HL-60 (cell line): ENCODE data around the gene CGB1.

Experiments used
- POLR2AphosphoS5 ChIP-seq: IDR thresholded peaks from 2 replicates; pipeline ENCODE4 v1.6.1; 2012; ENCODE audit warnings: low read depth
- SPI1 ChIP-seq: IDR thresholded peaks from 2 replicates; pipeline ENCODE4 v1.6.1; 2012; ENCODE audit warnings: low read depth, mild to moderate bottlenecking, borderline replicate concordance
- TF ChIP-seq, protein P1 (sequence below): IDR thresholded peaks from one replicate; pipeline ENCODE4 v1.5.1; 2011; ENCODE audit warnings: low read length, control low read depth, inconsistent platforms; ENCODE audit not compliant: insufficient read depth

DNA sequence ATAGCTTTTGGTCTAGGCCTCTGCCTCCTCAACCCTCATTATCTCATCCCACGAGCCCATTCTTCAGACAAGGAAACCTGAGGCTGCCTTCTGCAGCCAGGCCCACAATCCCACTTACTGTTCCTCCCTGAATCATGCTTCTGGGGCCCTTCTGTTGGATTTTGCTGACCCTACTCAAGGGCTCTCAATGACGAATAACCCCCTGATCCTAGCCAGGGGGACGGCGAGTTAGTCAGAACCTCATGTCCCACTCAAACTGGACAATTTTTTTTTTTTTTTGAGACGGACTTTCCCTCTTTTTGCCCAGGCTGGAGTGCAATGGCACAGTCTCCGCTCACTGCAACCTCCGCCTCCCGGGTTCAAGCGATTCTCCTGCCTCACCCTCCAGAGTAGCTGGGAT, 14.6 kb downstream of the CGB1 start:
- TF ChIP-seq SPI1 (no peak), POLR2AphosphoS5 (no peak)
- TF ChIP-seq, protein P1, sequence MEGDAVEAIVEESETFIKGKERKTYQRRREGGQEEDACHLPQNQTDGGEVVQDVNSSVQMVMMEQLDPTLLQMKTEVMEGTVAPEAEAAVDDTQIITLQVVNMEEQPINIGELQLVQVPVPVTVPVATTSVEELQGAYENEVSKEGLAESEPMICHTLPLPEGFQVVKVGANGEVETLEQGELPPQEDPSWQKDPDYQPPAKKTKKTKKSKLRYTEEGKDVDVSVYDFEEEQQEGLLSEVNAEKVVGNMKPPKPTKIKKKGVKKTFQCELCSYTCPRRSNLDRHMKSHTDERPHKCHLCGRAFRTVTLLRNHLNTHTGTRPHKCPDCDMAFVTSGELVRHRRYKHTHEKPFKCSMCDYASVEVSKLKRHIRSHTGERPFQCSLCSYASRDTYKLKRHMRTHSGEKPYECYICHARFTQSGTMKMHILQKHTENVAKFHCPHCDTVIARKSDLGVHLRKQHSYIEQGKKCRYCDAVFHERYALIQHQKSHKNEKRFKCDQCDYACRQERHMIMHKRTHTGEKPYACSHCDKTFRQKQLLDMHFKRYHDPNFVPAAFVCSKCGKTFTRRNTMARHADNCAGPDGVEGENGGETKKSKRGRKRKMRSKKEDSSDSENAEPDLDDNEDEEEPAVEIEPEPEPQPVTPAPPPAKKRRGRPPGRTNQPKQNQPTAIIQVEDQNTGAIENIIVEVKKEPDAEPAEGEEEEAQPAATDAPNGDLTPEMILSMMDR, result no peak
